ENCODE measurements around the gene ELOA. TPM values are rescaled to one million over a fixed set of nuclear protein-coding genes. Genes with fewer than 3 reads are reported as not detected.

Gene ELOA
- total and polyA plus RNA-seq, 4 donors = 24.0 to 65.0 (median 31.8) TPM

- H3K9ac ChIP-seq (ENCODE audit: insufficient read depth in 1 of 2, low read length in 2 of 2) = peak within 1 kb of the TSS; percentile 33 to 51
- peaks cover 4 to 29% (median 7%) of the 10 kb centered on the region in 5 donors for H3K4me1 ChIP-seq (ENCODE audit: control insufficient read depth in 5 of 5, insufficient read depth in 5 of 5, low read length in 5 of 5)
- WGBS, 2 donors = 1% methylated on average over 44 to 47 of the region's 47 CpGs
- peak within 1 kb of the TSS; percentile 67 for H3K4me3 ChIP-seq
- DNase-seq (peak; percentile 93 to 96 (median 94)), ATAC-seq (ENCODE audit: insufficient read depth, low FRiP score) (peak; percentile 88)
- peaks cover 0 to 4% (median 0%) of the 10 kb centered on the region in 4 donors for H3K9me3 ChIP-seq (ENCODE audit: control insufficient read depth in 4 of 4, insufficient read depth in 3 of 4, low read length in 3 of 4)
- H3K27me3 ChIP-seq (ENCODE audit: control insufficient read depth in 3 of 3, insufficient read depth in 3 of 3, low read length in 2 of 3) = no peaks in the 10 kb centered on the region
- peaks cover 7 to 36% (median 20%) of the 10 kb centered on the region in 4 donors for H3K36me3 ChIP-seq (ENCODE audit: control insufficient read depth in 4 of 4, insufficient read depth in 4 of 4, low read length in 4 of 4)
- TF ChIP-seq CTCF (IDR thresholded peaks at IDR 0.05; ENCODE audit: control extremely low read depth, extremely low read depth) = no peak
- peak within 1 kb of the TSS; percentile 55 to 73 for H3K27ac ChIP-seq (ENCODE audit: low read depth in 1 of 2, low read length in 1 of 2)
These were observed 47.6 kb downstream of the ELOA start, which contains the start of gene LYPLA2 for GRCh38 chr1:23790696-23791515. LYPLA2 (plus strand) TSS chr1:23791145; CDS start chr1:23792683, 1,538 bp downstream.

DNA sequence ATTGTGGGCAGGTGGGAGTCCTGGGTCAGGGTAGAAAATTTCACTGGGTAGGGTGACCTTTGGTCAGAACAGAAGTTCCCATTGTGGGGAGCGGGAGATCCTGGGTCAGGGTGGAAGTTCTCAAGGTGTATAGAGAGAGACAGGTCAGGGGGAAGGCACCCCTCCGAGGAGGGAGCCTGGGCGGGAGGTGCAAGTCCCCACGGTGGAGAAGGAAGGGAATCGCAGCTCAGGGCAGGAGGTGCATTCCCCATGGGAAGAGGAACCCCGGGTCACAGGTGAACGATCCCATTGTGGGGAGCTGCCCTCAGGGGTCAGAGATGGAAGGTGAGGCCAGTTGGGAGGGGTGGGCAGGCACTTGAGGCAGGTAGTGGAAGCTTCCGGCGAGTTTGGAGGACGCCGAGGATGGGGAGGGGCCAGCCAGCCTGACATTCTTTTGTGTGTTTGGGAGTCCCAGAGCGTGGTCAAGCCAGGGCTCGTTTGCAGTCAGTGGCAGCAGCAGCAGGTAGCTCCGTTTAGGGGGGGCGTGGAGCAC lies 48.3 kb downstream of the ELOA start:
- Histone ChIP-seq H3K27ac (ENCODE audit: low read depth in 1 of 2, low read length in 1 of 2) (peak overlapping the region; percentile 55 to 64), H3K4me1 (ENCODE audit: control insufficient read depth in 5 of 5, insufficient read depth in 5 of 5, low read length in 5 of 5) (peaks cover 4 to 31% (median 7%) of the 10 kb centered on the region in 5 donors), H3K36me3 (ENCODE audit: control insufficient read depth in 4 of 4, insufficient read depth in 4 of 4, low read length in 4 of 4) (peaks cover 3 to 38% (median 16%) of the 10 kb centered on the region in 4 donors), H3K9ac (ENCODE audit: insufficient read depth in 1 of 2, low read length in 2 of 2) (peak overlapping the region; percentile 33 to 51), H3K4me3 (peak overlapping the region; percentile 67), H3K9me3 (ENCODE audit: control insufficient read depth in 4 of 4, insufficient read depth in 3 of 4, low read length in 3 of 4) (peaks cover 0 to 4% (median 0%) of the 10 kb centered on the region in 4 donors), H3K27me3 (ENCODE audit: control insufficient read depth in 3 of 3, insufficient read depth in 3 of 3, low read length in 2 of 3) (no peaks in the 10 kb centered on the region)
- no peak for TF ChIP-seq CTCF (IDR thresholded peaks at IDR 0.05; ENCODE audit: control extremely low read depth, extremely low read depth)
- 2 to 3% methylated on average over 13 to 15 of the region's 15 CpGs for WGBS, 2 donors
- ATAC-seq (ENCODE audit: insufficient read depth, low FRiP score) (no peak), DNase-seq (peak in 1 of 3 donors; percentile 35)

DNA sequence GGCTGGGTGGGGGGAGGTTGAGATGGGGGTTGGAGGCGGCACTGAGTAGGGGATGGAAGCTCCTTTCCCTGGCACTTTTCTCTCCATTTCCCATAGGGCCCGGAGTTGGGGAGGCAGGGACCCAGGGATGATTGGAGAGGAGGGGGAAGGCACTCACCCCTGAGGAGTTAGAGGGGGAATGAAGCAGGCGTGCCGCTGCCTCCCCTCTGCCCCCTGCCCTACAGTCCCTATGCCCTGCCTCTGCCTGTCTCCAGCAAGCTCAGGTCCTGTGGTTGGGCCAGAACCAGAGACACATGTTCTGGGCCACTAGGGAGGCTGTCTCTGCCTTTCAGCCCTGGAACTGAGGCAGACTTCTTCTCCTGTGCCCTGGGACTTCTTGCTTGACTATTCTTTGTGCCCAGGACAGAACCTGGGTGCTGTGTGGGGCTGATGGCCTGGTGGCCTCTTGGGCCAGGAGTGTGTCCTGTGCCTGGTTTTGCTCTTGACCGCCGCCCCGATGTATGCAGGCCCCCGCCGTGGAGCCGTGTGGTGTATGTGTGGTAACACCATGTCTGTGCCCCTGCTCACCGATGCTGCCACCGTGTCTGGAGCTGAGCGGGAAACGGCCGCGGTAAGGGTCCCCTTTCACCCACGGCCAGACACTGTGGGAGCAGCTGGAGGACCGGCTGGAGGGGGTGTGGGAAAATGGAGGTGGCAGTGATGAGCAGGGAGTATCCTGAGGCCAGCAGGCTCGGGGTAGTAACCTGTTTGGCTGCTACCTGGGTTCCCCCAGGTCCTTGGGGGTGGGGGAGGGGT lies 49.1 kb downstream of the ELOA start:
- H3K9me3 ChIP-seq (ENCODE audit: control insufficient read depth in 4 of 4, insufficient read depth in 3 of 4, low read length in 3 of 4) = peaks cover 0 to 3% (median 0%) of the 10 kb centered on the region in 4 donors
- peaks cover 4 to 31% (median 7%) of the 10 kb centered on the region in 5 donors for H3K4me1 ChIP-seq (ENCODE audit: control insufficient read depth in 5 of 5, insufficient read depth in 5 of 5, low read length in 5 of 5)
- peaks cover 0 to 41% (median 10%) of the 10 kb centered on the region in 4 donors for H3K36me3 ChIP-seq (ENCODE audit: control insufficient read depth in 4 of 4, insufficient read depth in 4 of 4, low read length in 4 of 4)
- TF ChIP-seq CTCF (IDR thresholded peaks at IDR 0.05; ENCODE audit: control extremely low read depth, extremely low read depth) = no peak
- no peaks in the 10 kb centered on the region for H3K27me3 ChIP-seq (ENCODE audit: control insufficient read depth in 3 of 3, insufficient read depth in 3 of 3, low read length in 2 of 3)
- H3K9ac ChIP-seq (ENCODE audit: insufficient read depth in 1 of 2, low read length in 2 of 2) = peak overlapping the region in 1 of 2 donors; percentile 51
- no peak for ATAC-seq (ENCODE audit: insufficient read depth, low FRiP score)
- DNase-seq = no peak
- H3K4me3 ChIP-seq = peak overlapping the region; percentile 8
- peak overlapping the region in 1 of 2 donors; percentile 54 for H3K27ac ChIP-seq (ENCODE audit: low read depth in 1 of 2, low read length in 1 of 2)
- 64 to 82% methylated on average over 15 to 19 of the region's 19 CpGs for WGBS, 2 donors

Data from lung (tissue), 12 donors.